Right forelimb (tissue), 1 donor: ENCODE data around the gene SEC14L5.

Experiments used
- DNase-seq: peaks from one replicate; pipeline ENCODE4 v3.0.0-alpha.2; 2018

Gene SEC14L5

GRCh38 chr16:5016967-5017677, 59.0 kb downstream of the SEC14L5 start:
- no peak for DNase-seq

- DNase-seq = no peak
These were observed 59.5 kb downstream of the SEC14L5 start for GRCh38 chr16:5017678-5017969.

GRCh38 chr16:5018793-5019192, 60.7 kb downstream of the SEC14L5 start:
- DNase-seq = peak; percentile 52

GRCh38 chr16:5019775-5020174, 61.6 kb downstream of the SEC14L5 start:
- DNase-seq = no peak

GRCh38 chr16:5020551-5020950, 62.4 kb downstream of the SEC14L5 start:
- no peak for DNase-seq

GRCh38 chr16:5022521-5022920, 64.4 kb downstream of the SEC14L5 start:
- no peak for DNase-seq

- DNase-seq = no peak
These were observed 66.5 kb downstream of the SEC14L5 start for GRCh38 chr16:5024632-5025031.

- no peak for DNase-seq
These were observed 67.1 kb downstream of the SEC14L5 start for GRCh38 chr16:5025171-5025632.

- no peak for DNase-seq
These were observed 68.5 kb downstream of the SEC14L5 start for GRCh38 chr16:5026664-5027063.

- no peak for DNase-seq
These were observed 69.0 kb downstream of the SEC14L5 start for GRCh38 chr16:5027086-5027485.

GRCh38 chr16:5027575-5028235, 69.6 kb downstream of the SEC14L5 start:
- DNase-seq = no peak

GRCh38 chr16:5028950-5029475, 70.9 kb downstream of the SEC14L5 start:
- no peak for DNase-seq

GRCh38 chr16:5030251-5030870, 72.2 kb downstream of the SEC14L5 start:
- no peak for DNase-seq

- no peak for DNase-seq
These were observed 73.5 kb downstream of the SEC14L5 start for GRCh38 chr16:5031601-5032000.

- no peak for DNase-seq
These were observed 74.6 kb downstream of the SEC14L5 start for GRCh38 chr16:5032748-5033167.

- DNase-seq = peak; percentile 94
These were observed 75.4 kb downstream of the SEC14L5 start, which contains the start of gene NAGPA for GRCh38 chr16:5033256-5034166. NAGPA (minus strand) TSS chr16:5033935; CDS start chr16:5033914, 21 bp downstream.

GRCh38 chr16:5034167-5034523, 76.0 kb downstream of the SEC14L5 start:
- DNase-seq = no peak

- no peak for DNase-seq
These were observed 77.7 kb downstream of the SEC14L5 start for GRCh38 chr16:5035909-5036227.

- no peak for DNase-seq
These were observed 78.4 kb downstream of the SEC14L5 start for GRCh38 chr16:5036228-5037156.

GRCh38 chr16:5040451-5040850, 82.3 kb downstream of the SEC14L5 start:
- DNase-seq = no peak

GRCh38 chr16:5041600-5042133, 83.5 kb downstream of the SEC14L5 start:
- DNase-seq = peak; percentile 3
